HG02943 (cell line): Measurements from ENCODE around the gene PCDHGC5.

ENCODE experiments used
- ATAC-seq: cut with Tn5 transposase; IDR thresholded peaks from one replicate; pipeline ENCODE4 v1.9.1; 2021; ENCODE audit warnings: mild to moderate bottlenecking, low read depth, moderate library complexity; ENCODE audit not compliant: unreplicated experiment

PCDHGC5 gene

DNA sequence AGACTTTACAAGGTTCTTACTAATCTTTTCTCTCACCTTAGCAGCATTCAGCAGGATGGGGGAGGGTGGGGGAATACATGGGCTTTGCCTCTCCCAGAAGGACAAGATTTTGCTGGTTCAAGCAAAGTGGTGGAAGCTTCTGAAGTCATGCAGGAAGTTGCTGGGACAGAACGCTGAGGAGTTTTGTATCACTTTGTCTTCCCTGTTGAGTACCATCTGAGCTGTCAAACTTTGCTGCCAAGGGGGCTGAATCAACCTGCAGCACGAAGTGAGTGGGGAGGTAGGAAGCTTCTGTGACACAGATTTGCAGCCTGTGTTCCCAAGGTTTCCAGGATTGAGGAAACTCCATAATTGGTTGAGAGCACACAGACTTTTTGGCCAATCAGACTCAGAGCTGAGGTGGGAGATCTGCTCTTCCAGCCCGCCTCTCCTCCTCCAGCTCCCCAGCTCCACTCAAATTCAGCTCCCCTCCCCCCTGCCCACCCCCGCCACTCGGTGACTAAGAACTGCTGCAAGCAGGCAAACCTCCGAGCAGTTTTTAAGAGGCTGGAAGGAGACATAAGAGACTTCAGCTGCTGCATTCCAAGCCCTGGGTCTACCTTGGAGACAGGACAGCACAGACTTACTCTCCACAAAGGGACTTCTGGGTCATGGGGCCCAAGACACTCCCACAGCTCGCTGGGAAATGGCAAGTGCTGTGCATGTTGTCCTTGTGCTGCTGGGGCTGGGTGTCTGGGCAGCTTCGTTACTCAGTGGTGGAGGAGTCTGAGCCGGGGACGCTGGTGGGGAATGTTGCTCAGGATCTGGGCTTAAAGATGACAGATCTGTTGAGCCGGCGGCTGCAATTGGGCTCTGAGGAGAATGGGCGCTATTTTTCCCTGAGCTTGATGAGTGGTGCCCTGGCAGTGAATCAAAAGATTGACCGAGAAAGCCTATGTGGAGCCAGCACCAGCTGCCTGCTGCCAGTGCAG, at the start of gene PCDHGC5:
PCDHGC5 (plus strand) TSS at position 491 of the 971 bp plus-strand sequence; CDS start at position 651, 160 bp downstream.
- ATAC-seq: no peak

DNA sequence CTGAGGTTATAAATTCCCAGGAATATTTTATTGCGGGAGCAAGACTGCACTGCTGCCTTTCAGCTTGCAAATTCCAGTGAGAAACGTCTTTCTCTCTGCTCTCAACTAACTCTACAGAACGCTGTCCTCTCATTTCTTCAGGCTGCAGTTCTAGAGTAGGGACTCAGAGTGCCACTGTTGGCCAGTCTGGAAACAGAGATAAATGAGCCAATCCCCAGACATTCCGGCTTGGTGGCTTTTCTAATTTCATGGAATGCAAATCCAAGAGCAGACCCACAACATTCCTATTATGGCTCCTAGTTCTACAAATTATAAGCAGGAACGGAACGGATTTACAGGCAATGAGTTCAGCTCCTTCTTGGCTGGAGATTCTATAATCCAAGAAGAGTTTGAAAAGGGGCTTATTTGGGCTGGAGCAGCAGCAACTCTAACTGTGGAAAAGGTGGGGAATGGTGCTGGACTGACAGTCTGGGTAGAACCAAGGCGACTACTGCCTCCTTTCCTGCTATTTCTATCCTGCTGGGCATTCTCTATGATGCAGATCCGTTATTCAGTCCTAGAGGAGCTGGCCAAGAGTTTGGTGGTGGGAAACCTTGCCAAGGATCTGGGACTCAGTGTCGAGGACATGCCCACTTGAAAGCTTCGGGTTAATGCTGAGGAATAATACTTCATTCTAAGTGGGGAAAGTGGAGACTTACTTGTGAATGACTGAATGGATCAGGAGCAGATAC, 49.3 kb upstream of the PCDHGC5 start:
- no peak for ATAC-seq

DNA sequence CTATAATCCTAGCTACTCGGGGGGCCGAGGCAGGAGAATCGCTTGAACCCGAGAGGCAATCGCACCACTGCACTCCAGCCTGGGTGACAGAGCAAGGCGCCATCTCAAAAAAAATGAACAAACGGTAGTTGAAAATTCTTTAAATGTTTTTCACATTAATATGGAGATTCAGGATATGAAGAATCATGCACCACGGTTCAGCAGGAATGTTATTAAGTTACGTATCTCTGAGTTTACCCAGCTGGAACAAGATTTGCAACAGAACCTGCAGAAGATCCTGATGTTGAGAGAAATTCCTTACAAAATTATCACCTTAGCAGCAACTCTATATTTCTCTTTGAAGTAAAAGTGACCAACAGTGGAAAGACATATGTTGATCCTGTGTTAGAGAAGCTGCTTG, 48.5 kb upstream of the PCDHGC5 start:
- ATAC-seq: no peak

DNA sequence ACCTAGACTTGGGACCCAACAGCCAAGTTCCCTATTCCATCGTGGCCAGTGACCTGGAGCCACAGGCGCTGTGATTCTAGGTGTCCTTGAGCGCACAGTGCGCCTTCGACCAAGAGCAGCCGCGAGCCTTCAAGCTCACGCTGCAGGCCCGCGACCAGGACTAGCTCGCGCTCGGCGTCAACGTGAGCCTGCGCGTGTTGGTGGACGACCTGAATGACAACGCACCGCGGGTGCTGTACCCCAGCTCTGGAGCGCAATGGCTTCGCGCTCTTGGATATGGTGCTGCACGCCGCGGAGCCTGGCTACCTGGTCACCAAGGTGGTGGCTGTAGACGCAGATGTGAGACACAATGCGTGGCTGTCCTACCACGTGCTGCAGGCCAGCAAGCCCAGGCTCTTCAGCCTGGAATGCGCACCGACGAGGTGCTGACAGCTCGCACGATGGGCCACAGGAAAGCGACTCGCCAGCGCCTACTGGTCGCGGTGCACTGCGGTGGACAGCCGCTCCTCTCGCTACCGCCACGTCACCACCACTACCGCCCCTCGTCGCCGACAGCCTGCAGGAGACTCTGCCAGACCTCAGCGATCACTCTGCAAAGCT, 47.2 kb upstream of the PCDHGC5 start:
- no peak for ATAC-seq

DNA sequence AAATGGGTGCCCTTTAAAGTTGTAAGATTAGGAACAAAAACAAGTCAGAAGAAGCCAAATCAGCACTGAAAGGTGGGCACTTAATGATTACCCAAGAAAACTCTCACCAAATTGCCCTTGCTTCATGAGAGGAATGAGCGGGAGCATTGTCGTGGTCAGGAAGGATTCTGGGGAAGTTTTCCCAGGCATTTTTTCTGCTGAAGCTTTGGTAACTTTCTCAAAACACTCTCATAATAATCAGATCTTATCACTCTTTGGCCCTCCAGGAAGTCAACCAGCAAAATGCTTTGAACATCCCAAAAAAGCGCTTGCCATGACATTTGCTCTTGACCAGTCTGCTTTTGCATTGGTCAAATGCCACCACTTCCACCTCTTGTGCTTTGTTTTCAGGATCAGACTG, 23.5 kb upstream of the PCDHGC5 start:
- ATAC-seq: no peak

DNA sequence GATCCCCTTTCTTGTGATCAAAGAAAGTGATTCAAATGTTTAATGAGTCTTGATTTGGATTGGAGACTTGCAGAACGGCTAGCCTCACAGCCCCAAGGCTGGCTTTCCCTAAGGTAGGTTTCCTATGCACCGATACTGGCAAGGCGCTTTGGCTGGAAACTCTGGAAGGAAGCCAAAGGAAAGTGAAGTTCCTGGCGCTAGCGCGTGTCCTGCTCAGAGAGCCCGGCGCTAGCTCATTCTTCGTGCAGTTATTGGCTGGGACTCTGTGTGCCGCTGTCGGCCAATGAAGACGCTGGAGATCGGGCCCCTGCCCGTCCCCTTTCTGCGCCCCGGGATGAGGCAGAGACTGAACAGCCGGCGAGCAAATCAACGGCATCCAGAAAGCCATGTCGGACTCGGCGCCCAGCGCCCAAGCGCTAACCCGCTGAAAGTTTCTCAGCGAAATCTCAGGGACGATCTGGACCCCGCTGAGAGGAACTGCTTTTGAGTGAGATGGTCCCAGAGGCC, 13.2 kb upstream of the PCDHGC5 start, which contains the start of gene PCDHGC3:
PCDHGC3 (plus strand) TSS at position 342 of the 507 bp plus-strand sequence; CDS start at position 493, 151 bp downstream.
- peak; percentile 67 for ATAC-seq

DNA sequence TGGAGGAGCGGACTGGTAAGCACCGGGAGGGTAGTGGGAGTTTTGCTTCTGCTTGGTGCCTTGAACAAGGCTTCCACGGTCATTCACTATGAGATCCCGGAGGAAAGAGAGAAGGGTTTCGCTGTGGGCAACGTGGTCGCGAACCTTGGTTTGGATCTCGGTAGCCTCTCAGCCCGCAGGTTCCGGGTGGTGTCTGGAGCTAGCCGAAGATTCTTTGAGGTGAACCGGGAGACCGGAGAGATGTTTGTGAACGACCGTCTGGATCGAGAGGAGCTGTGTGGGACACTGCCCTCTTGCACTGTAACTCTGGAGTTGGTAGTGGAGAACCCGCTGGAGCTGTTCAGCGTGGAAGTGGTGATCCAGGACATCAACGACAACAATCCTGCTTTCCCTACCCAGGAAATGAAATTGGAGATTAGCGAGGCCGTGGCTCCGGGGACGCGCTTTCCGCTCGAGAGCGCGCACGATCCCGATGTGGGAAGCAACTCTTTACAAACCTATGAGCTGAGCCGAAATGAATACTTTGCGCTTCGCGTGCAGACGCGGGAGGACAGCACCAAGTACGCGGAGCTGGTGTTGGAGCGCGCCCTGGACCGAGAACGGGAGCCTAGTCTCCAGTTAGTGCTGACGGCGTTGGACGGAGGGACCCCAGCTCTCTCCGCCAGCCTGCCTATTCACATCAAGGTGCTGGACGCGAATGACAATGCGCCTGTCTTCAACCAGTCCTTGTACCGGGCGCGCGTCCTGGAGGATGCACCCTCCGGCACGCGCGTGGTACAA, 12.6 kb upstream of the PCDHGC5 start:
- ATAC-seq: peak; percentile 35

DNA sequence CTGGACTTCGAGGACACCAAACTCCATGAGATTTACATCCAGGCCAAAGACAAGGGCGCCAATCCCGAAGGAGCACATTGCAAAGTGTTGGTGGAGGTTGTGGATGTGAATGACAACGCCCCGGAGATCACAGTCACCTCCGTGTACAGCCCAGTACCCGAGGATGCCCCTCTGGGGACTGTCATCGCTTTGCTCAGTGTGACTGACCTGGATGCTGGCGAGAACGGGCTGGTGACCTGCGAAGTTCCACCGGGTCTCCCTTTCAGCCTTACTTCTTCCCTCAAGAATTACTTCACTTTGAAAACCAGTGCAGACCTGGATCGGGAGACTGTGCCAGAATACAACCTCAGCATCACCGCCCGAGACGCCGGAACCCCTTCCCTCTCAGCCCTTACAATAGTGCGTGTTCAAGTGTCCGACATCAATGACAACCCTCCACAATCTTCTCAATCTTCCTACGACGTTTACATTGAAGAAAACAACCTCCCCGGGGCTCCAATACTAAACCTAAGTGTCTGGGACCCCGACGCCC, 11.8 kb upstream of the PCDHGC5 start:
- ATAC-seq: no peak

DNA sequence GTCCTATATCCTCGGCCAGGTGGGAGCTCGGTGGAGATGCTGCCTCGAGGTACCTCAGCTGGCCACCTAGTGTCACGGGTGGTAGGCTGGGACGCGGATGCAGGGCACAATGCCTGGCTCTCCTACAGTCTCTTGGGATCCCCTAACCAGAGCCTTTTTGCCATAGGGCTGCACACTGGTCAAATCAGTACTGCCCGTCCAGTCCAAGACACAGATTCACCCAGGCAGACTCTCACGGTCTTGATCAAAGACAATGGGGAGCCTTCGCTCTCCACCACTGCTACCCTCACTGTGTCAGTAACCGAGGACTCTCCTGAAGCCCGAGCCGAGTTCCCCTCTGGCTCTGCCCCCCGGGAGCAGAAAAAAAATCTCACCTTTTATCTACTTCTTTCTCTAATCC, 11.1 kb upstream of the PCDHGC5 start:
- no peak for ATAC-seq

DNA sequence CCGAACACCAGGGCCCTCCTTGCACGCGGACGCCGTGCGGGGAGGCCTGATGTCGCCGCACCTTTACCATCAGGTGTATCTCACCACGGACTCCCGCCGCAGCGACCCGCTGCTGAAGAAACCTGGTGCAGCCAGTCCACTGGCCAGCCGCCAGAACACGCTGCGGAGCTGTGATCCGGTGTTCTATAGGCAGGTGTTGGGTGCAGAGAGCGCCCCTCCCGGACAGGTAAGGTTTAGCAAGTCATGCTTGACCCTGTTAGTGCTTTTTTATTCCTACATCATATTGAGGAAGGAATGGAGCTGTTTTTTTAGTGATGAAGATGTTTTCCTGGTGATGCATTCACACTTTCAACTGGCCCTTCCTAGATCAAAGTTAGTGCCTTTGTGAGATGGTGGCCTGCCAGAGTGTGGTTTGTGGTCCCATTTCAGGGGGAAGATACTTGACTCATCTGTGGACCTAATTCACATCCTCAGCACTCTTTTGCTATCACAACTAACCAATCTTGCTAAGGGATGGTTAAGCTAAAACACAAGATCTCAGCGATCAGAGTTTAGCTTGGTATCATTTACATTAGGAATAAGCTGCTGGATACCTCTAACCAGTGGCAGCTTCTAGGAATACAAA, 10.4 kb upstream of the PCDHGC5 start:
- no peak for ATAC-seq

DNA sequence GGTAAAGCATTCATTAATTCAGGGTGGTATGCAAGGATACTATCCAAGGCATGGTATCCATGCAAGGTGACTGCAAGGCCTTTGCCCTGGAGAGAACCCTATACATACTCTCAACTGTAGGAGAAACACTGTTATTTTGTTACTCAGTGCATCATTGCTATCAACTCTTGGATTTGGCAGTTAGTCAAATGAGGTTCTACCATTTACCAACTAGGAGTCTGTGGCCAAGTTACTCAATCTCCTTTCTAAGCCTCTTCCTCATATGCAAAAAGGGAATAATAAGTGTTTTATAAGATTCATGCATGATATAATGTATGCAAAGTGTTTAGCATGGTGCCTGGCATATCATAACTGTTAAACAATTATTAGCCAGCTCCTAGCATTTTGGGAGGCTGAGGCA, 9.1 kb upstream of the PCDHGC5 start:
- no peak for ATAC-seq

DNA sequence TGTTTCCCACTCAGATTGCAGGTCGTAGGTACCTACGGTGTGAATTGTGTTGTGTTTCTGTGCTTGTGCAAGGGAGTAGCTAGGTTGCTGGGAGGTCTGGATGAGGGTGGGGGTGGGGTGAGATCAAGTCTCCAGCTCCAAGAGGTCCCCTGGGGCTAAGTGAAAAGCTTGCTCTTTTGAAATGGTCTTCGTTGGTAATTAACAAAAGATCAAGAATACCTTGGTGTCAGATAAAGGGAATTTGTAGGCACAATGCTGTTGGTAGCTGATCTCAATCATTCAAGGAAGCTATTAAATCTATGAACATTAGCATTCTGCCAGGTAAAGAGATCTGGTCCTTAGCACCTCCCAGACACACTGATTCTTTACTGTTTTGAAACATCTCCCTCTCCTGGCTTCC, 5.0 kb upstream of the PCDHGC5 start:
- ATAC-seq: no peak

DNA sequence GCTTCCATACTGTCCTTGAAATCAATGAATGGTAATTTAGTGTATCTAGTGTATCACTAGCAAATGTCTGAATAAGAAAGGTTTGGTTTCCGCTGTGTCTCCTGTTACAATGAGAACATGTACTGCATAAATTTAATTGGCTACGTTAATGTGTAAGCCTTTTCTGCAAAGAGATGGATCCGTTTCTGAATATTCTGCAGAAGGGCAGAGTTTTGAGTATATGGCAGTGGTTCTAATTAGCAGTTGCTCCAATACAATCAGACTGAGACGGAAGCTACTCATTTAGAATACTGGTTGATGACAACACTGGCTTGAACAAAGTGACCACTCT, 4.6 kb upstream of the PCDHGC5 start:
- ATAC-seq: no peak

DNA sequence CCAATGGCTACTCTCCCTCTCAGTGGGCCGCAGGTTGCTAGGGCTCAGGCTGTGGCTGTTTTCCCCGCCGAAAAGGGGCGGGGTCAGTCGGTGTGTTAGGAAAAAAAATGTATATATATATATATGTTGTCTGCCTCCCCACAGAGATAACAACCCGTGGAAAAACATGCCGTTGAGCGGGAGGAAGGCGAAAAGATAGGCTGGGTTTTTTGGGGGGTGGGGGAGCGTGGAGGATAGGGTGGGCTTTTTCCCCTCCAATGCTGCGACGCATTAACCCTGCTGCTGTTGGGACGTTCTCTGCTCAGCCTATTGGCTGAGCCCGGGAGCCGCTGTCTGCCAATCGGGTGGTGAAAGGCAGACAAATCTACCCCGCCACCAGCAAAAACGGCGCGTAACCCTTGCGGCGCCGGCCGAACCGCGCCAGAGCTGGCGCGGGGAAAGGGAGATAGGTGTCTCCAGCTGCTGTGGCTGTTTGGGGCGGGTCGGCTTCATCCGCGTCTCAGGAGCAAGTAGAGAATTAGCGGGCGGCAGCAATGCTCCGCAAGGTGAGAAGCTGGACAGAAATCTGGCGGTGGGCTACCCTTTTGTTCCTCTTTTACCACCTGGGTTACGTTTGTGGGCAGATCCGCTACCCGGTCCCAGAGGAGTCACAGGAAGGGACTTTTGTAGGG, 4.1 kb upstream of the PCDHGC5 start, which contains the start of gene PCDHGC4:
PCDHGC4 (plus strand) TSS at position 390 of the 671 bp plus-strand sequence; CDS start at position 534, 144 bp downstream.
- no peak for ATAC-seq

DNA sequence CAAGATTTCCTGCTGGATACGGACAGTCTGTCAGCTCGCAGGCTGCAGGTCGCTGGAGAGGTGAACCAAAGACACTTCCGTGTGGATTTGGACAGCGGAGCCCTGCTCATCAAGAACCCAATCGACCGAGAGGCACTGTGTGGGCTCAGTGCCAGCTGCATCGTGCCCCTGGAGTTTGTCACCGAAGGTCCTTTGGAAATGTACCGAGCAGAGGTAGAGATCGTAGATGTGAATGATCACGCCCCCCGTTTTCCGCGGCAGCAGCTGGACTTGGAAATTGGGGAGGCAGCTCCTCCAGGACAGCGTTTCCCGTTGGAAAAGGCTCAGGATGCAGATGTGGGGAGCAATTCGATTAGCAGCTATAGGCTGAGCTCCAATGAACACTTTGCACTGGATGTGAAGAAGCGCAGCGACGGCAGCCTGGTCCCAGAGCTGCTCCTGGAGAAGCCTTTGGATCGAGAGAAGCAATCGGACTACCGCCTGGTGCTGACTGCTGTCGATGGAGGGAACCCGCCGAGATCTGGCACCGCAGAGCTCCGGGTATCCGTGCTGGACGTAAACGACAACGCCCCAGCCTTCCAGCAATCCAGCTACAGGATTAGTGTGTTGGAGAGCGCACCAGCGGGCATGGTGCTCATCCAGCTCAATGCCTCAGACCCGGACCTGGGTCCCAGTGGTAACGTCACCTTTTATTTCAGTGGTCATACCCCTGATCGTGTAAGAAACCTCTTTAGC, 3.4 kb upstream of the PCDHGC5 start:
- no peak for ATAC-seq

DNA sequence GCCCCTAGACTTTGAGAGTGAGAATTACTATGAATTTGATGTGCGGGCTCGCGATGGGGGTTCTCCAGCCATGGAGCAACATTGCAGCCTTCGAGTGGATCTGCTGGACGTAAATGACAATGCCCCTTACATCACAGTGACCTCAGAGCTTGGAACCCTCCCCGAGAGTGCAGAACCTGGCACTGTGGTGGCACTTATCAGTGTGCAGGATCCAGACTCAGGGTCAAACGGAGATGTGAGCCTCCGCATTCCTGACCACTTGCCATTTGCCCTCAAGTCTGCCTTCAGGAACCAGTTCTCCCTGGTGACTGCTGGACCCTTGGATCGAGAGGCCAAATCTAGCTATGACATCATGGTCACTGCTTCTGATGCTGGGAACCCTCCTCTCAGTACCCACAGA, 2.8 kb upstream of the PCDHGC5 start:
- no peak for ATAC-seq

DNA sequence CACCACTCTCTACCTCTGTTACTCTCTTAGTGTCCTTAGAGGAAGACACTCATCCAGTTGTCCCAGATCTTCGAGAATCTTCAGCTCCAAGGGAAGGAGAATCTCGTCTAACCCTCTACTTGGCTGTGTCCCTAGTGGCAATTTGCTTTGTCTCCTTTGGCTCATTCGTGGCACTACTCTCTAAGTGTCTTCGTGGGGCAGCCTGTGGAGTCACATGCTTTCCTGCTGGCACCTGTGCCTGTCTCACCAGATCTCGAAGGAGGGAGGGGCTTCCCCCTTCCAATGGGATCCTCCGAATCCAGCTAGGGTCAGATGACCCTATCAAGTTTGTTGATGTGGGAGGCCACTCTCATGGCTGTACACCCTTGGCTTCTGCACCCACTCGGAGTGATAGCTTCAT, 1.8 kb upstream of the PCDHGC5 start:
- ATAC-seq: no peak

DNA sequence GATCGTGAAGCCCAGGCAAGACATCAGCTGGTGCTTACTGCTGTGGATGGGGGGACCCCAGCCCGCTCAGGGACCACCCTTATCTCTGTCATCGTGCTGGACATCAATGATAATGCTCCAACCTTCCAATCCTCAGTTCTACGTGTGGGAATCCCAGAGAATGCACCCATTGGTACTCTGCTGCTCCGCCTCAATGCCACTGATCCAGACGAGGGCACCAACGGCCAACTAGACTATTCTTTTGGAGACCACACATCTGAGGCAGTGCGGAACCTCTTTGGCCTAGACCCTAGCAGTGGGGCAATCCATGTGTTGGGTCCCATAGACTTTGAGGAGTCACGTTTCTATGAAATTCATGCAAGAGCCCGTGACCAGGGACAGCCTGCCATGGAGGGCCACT, 960 bp downstream of the PCDHGC5 start:
- ATAC-seq: no peak
